ENCODE data around the gene SFMBT1.
A peak's percentile ranks its signal among the peaks of the same experiment; 100 is the strongest.
"Not testable (repeated sequence)": the region's sequence is repeated elsewhere in the genome, so short reads cannot be mapped to it uniquely, and the experiment has no call there.

SFMBT1 gene

DNA sequence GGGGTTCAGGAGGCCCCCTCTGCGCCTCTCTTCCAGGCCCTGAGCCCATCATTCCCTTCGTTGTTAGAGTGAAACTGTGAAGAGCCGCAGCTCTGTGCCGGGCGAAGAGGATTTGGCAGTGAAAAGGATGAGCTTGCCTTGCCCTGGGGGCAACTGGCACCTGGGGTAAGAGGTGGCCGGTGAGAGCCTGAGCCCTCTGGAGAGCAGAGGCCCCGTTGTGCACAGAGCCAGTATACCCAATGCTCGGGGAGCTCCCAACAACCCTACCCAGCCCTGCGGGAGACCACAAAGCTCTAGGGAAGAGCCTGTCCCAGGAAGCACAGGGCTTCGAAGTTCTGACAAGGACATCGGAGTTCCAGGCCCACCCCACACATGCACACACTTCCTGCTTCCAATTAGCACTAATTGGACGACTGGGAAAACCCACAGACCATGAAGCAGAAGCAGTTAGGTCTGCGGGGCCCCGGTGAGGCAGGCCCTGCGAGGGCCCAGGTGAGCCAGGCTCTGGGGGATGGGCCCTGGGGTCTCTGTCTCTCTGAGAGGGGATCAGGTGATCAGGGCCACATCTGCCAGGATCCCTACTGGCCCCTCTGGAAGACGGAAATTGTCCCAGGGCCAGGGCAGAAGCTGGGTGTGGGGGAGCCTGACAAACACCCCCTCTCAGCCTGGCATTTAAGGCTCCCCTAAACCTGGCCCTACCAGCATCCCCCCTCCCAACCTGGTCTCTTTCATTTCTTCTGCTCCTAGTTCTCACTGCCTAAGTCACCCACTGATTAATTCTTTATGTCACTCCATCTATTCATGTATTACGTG, 27.9 kb upstream of the SFMBT1 start:
- DNase-seq = no peak

DNA sequence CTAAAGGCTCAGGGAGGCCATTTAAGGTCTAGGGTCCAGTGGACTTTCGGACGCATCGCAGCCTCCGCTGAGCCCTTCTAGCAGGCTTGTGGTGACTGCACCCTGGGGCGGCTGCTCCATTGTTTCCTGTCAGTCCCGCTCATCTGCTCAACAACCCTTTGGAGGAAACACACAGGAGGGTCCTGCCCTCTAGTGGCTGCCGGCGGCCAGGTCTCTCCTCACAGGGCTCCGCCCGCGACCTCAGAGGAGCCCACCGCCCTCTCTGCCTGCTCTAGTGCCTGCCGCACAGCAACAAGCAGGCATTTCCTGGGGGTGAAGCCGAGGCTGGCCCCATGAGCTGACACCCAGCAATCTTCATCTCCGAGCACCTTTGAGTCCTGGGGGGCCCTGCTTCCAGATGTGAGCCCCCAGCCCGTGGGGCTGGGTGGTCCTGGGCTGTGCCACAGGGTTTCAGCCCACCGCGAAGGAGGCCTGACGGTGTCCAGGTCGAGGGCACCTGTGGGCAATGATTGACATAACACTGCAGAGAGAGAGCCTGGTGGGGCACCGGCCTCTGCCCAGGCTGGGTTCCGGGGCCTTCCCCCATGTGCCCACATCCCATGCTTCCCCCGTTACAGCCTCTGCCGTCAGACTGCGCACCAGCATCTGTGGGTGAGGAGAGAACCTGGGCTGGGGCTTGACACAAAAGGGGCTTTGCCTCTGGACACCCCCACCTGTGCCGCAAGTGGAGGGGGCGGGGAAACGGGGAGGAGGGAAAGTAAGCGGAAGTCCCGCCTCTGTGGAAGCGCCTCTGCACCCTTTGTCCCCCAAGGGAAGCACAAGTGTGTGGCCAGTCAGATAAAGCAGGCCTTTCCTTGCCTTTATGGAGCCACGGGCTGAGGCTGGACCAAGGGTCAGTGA, 27.0 kb upstream of the SFMBT1 start:
- peak; percentile 56 for DNase-seq

DNA sequence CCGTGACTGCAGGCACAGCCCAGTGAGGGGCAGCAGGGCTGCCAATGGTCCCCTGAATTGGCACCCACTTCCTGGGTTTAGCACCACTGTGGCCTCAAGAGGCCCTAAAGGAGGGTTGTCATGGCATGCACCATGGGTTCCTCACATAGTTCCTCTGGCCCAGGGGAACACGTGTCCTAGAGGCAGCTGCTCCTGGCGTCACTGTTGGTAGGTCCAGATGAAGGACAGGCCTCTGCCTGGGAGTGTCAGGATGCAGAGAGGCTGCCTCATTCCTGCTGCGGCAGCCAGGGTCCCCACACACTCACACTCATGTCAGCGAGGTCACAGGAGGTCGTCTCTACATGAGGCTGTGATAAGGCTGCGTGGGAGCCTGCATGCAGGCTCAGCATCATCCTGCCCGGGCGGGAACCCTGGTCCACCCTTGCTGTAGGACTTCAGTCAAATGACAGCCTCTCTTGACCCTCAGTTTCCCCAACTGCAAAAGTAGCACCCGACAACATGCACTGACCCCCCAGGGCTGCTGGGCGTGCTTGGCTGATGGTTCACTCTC, 26.1 kb upstream of the SFMBT1 start:
- DNase-seq = no peak

DNA sequence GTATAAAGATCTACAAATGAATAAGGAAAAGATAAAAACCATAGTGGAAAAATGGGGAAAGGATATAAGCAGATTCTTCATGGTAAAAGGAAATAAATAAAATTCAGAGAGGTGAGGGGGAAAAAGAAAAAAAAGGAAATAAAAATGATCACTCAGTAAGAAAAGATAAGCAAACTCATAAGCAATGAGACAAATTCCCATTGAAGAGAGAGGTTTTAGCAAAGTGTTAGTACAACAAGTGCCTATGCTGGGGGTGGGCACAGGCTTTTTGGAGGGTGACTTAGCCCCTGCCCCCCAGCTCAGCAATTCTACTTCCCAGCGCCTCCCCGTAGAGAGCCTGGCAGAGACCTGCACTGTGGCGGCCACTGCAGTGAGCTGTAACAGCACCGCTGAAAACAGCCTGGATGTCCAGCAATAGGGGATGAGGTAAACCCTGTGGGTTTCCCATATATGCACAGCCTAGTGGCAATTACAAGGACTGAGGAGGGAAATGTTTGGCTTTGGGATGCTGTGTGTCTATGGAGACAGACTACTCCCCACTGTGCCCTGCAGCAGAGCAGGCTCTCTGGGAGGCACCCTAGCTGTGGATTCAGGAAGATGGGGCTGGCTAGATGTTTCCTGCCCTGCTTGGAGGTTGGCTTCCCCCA, 23.7 kb upstream of the SFMBT1 start:
- no peak for DNase-seq

DNA sequence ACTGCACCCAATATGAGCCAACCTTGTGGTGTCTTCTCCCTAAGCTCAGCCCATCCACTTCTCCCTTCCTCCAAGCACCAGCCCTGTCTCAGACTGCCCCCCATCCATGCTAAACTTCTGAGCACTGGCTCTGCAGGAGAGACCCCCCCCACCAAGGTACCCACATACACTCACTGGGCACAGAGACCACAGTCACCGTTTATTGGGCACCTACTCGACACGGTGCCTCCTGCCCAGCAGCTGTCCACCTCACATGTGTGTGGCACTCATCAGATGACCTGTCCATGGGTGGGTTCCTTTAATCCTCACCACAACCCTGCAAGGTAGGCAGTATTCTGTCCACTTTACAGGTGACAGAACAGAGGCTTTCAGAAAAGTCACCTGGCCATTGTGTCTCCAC, 22.3 kb upstream of the SFMBT1 start:
- no peak for DNase-seq

DNA sequence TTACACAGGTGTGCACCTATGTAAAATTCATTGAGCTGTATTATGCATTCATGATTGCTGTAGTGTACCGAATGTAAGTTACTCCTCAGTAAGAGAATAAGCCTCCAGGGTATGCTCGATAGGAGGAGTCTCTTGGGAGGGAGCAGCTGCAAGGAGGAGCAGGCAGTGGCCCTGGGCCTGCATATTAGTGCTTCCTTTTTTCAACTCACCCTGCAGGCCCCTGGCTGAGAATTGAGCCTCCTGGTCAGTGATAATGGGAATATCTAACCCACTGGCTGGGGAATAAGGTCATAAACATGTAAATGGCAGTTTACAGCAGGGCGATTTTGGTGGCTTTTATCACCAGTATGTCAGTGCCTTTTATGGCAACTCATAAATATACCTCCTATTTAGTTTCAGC, 21.7 kb upstream of the SFMBT1 start:
- no peak for DNase-seq

DNA sequence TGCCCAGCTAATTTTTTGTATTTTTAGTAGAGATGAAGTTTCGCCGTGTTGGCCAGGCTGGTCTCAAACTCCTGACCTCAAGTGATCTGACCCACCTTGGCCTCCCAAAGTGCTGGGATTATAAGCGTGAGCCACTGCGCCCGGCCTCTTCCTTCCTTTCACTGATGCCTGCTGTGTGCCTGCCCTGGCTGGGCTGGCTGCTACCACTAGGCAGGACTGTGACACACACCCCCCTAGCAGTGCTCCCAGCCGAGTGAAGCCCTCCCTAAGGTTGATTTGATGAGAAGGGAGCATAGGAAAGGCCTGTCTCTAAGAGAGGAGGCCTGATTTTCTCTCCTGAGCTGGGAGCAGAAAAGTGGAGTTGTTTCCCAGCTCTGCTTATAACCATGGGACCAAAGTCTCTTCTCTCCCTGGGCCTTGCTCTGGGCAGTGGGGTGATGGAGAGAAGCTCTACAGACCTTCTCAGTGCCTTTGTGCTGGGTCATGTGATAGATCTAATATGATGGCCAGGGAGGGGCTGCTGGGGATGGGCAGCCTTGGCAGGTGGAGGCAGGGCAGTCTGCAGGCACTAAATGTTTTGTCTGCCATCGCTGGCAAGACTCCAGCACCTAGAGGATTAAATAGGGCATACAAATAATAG, 20.1 kb upstream of the SFMBT1 start:
- no peak for DNase-seq

DNA sequence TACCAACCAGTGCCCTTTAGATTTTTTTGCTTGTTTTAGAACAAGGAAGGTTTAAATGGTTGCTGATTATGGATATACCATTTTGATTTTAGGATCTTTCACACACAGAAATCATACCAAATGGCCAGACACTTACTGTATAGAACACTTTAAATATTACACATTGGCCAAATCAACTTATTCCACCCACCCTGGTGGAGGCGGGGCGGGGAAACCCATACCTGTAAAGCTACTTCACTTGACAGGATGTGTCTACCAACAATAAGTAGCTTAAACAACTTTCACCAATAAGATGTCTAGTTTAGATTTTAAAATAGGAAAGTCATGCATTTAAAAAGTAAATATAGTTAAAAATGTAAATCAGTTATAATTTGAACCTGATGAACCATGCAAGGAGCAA, 17.0 kb upstream of the SFMBT1 start:
- DNase-seq = no peak

DNA sequence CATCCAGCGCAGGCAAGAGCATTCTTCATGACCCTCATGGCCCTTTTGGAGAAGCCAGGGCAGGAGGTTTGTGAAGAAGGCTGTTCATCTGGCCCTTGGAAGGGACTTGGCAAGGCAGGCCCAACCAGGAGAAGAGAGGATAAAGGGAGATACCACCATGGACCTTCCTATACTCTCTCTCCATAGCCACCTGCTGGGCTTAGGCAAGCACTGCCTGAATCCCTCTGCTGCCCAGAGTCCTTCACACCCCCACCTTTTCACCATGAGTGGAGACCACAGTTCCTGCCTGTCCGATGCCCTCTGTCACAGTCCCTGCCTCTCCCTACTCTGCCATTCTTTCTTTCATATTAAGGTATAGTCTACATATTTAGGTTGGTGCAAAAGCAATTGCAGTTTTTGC, 10.6 kb upstream of the SFMBT1 start:
- no peak for DNase-seq

DNA sequence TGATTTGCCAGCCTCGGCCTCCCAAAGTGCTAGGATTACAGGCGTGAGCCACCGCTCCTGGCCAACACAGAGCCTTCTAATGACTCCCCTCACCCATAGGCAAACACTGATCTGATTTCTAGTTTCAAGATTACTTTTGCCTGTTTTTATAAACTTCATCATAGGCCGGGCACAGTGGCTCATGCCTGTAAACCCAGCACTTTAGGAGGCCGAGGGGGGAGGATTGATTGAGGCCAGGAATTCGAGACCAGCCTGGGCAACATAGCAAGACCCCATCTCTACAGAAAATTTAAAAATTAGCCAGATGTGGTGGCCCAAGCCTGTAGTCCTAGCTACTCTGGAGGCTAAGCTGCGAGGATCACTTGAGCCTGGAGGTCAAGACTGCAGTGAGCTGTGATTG, 8.4 kb upstream of the SFMBT1 start:
- not testable (repeated sequence) for DNase-seq

DNA sequence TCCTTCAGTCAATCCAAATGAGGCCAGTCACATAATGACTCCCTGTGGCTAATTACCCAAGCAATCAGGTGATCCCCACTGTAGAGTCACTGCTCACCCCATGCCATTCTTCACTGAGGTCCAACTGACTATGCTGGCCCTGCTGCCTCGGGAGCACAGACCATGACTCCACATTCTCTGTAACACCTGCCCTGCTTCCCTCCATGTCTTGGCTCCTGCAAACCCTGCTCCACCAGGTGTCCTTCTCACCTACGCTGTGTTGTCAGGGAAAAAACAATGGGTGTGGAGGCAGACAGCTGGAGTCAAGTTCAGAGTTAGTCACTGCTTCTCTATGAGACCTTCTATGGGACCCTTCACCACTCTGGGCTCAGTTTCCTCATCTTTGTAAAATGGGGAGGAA, 6.1 kb upstream of the SFMBT1 start:
- DNase-seq = no peak

DNA sequence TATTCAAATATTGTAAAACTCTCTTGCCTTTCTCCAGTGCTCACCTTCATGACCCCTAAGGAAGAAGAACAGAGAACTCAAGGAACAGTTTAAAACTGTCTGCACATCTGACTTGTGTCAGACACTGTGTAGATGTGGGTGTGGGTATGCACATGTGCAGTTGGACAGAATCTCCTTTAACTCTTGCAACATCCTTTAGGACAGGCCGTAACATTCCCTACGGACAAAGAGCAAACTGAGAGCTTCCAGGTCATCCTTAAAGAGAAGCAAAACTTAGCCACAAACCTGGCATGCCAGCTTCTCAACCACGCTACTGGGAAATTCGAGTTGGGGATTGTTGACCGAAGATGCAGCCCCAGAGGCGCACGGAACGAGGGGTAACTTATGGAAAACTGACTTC, 4.1 kb upstream of the SFMBT1 start:
- DNase-seq = no peak

DNA sequence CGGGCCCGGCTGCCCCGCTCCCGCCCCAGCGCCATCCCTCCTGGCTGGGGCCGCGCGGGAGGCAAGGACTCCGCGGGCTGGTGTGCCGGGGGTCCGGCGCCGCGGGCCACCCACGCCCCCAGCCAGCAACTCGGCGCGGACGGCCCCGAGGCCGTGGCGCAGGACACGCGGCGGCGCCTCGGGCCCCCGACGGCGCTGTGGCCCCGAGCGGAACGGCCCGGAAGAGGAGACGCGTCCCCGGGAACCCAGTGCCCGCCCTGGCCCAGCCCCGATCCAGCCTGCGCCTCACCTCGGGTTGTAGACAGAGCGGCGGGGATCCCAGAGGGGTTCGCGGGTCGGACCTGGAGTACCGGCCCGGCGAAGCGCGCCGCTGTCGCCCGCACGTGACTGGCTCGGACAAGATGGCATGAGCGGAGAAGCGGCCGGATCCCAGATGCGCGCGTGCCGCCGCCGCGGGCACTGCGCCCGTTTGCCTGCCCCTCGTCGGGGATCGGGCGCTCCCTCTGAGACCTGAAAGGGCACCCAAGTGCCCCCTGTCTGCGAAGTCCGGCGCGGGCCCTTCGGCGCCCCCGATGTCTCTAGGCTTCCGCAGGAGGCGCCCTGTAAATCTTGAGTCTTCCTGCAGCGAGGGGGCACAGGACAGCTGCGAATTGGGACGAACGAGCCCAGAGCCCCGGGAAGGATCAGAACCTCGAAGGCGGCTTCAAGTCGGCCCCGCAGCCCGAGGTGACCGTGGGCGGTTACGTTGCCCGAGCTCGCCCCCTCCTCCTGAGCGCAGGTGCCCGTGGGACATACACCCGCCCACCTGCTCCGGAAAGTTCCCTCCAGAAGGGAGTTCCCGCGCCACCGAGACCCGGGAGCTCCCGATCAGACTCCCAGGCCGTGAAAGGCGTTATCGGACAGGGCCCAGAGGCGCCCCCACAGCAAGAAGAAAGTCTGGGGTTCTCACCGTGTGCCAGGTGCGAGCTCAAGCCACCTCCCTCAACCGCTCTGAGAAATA, 598 bp upstream of the SFMBT1 start:
- DNase-seq = no peak

DNA sequence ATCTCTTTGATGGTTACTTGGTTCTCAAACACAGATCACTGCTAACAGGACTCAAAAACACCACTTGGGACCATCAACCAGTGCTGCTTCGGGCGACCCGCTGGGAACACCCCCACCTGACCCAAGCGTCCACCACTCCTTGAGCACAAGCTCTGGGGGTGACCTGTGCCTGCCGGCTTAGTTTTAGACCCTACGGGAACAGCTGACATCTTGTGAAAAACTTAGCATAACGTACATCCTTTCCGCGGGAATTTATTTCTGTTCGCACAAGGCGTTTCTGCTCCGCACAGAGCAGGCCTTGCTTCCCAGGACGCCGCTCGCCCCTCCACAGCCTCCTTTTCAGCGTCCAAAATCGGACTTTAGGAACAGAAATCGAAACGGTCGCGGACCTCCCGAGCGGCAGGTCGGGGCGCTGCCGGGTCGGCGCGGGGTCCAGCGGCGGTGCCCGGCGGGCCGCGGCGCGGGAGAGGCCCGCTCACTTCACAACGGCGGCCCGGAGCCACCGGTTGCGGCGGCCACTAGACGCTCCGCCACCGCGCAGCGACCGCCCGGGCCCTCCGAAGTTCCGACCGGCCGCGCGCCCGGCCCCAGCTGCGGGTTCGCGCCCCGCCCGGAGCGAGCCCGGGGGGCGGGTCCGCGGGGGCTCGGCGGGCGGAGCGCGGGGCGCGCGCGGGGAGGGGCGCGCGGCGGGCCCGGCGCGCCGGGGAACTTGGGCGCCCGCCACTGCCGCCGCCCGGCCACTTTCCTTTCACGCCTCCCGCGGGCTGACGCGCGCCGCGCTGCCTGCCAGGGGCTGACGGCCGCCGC, 959 bp downstream of the SFMBT1 start:
- no peak for DNase-seq

DNA sequence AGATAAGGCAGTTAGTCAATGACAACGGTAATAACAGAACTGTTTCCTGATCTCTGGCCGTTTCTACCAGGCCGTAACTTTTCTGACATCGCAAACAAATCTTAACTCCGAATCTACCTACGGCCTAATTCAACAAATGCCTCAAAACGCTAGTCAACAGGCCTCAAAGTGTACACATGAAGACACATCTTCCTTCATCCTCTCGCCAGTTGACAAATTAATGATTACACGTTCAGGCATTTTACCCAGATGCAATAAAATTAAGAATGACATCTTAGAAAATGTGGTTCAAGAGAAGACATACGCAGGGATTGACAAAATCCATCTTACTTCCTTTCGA, 1.5 kb downstream of the SFMBT1 start:
- no peak for DNase-seq

DNA sequence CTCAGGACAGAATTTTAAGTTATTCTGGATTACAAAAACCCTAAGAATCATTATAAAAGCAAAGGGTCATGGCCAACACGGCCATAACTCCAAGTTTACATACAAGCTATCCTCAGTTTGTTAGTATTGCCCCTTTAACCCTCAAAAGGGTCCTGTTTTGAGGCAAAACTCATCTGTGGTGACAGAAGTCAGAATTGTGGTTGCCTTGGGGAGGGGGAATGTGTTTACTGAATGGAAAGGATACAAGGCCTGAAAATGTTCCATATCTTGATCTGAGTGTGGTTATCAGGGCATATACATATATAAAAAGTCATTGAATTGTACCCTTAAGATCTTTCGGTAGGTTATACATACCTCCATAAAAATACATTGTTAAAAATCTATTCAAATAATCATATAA, 2.1 kb downstream of the SFMBT1 start:
- no peak for DNase-seq

DNA sequence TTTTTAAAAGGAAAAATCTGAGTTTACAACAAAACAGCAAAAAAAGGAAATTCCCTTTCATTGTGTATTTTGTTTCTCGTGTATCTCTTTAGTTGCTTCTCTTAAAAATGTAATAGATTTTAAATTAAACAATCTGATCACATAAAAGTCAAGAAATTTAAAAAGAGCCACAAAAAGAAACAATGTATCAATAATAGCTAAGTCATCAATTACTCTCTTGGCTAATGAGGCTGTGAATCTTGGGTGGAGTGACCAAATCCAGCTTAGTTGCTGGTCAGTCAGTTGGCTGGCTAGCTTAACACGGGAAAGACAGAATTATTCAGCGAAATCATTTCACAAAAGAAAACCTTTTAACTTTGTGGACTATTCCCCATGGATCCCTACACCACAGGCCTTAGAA, 3.2 kb downstream of the SFMBT1 start:
- no peak for DNase-seq

DNA sequence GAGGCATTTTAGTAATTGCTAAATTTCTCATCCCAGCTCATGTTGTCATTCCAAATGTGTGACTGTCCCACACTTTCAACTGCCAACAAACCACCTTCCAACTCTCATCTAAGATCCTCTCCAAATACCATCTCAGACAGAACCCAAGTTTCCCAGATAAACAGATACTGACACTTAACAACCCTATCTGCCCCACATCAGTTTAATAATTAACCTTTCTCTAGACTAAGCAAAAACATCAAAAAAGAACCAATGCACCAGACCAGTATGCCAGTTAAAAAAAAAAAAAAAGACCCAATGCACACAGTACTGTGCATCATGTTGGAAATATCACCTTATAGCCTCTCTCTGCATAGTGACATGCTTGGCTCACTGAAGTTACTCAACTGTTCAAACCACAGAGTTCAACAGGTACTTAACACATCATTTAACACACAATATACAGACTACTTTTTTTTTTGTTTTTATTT, 5.5 kb downstream of the SFMBT1 start:
- DNase-seq = no peak

DNA sequence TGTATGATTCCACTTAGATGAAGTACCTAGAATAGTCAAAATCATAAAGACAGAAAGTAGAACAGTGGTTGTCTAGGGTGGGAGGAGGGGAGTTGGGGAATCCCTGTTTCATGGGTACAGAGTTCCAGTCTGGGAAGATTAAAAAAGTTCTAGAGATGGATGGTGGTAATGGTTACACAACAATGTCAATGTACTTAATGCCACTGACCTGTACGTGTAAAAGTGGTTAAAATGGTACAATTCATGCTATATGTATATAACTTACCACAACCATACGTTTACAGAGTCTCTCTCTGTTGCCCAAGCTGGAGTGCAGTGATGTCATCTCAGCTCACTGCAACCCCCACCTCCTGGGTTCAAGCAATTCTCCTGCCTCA, 6.5 kb downstream of the SFMBT1 start:
- no peak for DNase-seq

DNA sequence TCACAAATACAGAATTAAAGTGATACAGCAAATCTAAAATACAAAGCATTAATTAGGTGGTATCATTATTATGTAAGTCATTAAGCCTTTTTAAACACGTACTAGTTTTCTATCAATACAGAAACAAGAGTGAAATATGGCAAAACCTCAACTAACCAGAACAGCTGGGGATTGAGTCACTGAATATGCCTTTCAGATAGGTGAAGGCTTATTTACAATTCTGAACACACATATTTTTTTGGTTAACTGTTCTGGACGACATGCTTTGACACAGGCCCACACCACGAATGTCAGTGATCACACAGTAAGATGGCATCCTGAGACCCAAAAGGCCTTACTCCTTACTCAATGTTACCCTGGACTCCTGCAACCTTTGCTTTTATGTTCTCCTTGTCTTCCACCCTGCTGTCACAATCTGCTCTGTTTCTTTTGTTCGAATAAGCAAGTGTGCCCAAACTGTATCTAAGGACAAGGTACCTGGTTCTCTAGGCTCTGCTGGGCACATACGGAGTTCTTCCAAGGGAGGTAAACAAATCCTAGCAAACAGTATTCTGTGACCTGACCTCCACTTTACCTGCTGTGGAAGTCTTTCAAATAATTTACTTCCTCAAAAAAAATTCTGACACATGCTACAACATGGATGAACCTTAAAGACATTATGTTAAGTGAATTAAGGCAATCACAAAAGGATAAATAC, 7.0 kb downstream of the SFMBT1 start:
- no peak for DNase-seq
